GM19239 (cell line): Measurements from ENCODE around the gene TEX13B.
A peak's percentile ranks its signal among the peaks of the same experiment; 100 is the strongest.

Experiments used
- DNase-seq: peaks from one replicate; pipeline ENCODE4 v3.0.0; 2011; ENCODE audit warnings: low spot score; ENCODE audit not compliant: insufficient read length
- FAIRE-seq: peaks from 2 replicates; lab custom pipeline; 2011; peaks lifted over from hg19 to GRCh38; lab: Jason Lieb, UNC

TEX13B gene, protein sequence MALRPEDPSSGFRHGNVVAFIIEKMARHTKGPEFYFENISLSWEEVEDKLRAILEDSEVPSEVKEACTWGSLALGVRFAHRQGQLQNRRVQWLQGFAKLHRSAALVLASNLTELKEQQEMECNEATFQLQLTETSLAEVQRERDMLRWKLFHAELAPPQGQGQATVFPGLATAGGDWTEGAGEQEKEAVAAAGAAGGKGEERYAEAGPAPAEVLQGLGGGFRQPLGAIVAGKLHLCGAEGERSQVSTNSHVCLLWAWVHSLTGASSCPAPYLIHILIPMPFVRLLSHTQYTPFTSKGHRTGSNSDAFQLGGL

DNA sequence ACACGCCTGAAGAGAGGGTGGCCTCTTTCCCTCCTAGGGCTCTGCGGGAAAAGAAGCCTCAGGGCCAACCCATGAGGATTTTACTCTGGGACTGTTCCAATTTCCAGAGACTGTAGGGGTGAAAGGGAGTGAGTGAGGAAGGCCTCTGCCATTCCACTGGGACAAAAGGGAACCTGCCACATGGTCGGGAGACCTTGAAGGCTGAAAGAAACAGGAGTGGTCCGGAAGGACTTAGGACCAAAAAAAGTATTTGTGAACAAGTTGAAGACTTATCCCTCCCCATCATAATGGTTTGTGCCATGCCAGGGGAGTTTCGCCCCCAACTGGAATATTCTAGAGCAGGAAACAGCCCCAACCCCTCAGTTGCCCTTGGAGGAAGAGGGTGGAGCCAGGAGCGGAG lies at the start of gene TEX13B:
Gene TEX13B (minus strand): TSS at position 15 of the 400 bp plus-strand sequence. CDS start 243 bp downstream, outside the sequence.
- no peak for DNase-seq
- no peak for FAIRE-seq

DNA sequence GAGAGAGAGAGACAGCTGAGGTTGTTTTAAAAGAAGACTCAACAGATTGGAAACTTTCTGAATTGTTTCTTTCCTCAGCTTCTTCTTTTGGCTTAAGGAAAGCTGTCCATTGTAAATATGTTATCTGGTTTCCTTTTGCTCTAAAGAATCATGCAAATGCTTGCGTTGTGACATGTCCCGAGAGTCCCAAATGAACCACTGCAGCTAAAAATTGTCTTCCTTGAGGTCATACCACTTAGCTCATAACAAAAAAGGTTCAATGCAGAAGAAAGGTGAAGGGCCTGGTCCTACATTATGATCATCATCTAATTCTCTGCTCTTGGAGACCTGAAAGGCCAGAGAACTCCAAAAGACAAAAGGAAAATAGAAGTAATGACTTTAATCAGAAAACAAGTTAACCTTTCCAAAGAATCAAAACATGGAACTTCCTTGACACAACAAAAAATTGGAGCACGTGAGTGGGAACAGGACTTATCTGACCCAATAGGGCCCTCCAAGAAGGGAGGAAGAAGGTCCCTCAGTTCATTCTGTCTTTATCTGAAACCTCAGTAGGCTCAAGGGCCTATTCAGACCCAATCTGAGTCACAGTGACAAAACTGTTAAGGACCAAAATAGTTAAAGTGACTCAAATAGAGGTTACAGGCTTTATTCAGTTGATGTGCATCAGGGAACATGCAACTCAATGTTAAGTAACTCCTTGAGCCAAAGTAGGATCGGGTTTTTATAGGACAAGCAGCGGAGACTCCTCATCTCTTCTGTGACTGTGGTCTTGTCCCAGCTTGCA lies 48.0 kb upstream of the TEX13B start:
- DNase-seq (no peak), FAIRE-seq (no peak)

DNA sequence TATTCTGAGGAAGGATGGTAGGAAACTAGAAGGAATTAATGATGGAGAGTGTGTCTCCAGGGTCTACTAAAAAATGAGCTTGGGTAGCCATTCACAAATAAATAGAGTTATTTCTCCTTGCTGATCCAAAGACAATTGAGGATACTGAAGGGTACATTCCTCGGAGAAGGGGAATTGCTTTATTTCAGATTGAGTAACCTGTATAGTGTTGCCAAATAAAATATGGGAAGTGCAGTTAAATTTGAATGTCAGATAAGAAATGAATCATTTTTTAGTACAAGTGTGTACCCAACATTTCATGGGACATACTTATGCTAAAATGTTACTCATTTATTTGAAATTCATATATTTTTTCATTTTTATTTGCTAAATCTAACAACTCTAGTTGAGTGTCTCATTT lies 46.7 kb upstream of the TEX13B start:
- no peak for FAIRE-seq
- no peak for DNase-seq

DNA sequence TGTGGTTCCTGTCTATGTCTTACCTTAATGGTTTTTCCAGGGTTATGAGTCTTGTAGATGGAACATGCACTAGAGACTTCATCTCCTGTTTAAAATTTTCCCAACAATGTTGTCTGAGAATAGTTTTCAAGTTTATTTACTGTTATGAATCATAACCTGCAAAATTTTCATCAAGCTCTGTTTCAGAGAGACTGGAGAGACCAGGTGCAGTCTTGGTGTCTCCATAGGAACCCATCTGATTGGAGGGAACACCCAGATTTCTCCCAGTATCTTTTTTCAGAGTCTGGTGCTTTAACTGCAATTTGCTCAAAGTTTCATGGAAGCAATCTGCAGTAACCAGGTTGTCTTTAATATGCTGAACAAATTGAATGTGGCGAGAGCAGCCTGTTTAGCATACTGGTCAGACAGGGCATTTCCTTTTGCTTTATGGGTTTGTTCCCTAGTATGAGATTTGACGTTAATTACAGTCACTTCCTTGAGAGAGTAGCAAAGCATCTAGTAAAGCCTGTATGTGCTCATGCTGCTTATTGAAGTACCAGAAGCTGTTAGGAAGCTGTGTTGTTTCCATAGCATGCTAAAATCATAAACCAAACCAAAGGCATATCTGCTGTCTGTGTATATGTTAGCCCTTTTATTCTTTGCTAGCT lies 43.9 kb upstream of the TEX13B start:
- FAIRE-seq, result no peak
- DNase-seq, result no peak

DNA sequence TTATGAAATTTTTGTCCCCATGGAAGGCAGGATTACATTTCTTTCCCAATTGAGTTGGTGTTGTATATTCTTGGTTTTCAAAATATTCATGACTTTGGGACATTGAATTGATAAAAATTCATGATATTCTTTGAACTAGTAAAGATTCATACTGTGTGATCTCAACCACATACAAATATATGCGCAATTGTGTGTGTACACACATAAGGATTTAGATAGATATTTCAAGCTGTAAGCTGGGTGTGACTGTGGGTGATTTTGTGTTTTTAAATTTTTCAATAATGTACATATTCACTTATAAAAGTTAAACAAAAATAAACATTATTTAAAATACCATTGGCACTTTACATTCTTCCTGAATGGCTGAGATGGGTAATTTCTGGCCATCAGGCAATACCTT lies 43.2 kb upstream of the TEX13B start:
- no peak for FAIRE-seq

DNA sequence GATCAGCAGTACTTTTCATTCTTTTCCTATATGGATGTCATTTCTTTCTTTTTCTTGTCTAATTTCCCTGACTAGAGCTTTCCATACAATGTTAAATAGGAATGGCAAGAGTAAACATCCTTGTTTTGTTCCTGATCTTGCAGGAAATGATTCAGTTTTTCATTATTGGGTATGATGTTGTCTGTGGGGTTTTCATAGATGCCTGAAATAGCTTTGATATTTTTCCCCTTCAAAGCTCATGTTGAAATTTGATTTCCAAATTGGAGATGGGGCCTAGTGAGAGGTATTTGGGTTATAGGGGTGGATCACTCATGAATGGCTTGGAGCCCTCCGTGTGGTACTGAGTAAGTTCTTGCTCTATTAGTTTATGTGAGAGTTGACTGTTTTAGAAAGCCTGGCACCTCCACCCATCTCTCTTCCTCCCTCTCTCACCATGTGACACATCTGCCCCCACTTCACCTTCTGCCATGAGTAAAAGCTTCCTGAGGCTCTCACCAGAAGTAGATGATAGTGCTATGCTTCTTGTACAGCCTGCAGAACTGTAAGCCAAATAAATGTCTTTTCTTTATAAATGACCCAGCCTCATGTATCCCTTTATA lies 40.4 kb upstream of the TEX13B start:
- DNase-seq (no peak), FAIRE-seq (no peak)

More for the DNA sequence above, 43.2 kb upstream of the TEX13B start:
- no peak for DNase-seq

DNA sequence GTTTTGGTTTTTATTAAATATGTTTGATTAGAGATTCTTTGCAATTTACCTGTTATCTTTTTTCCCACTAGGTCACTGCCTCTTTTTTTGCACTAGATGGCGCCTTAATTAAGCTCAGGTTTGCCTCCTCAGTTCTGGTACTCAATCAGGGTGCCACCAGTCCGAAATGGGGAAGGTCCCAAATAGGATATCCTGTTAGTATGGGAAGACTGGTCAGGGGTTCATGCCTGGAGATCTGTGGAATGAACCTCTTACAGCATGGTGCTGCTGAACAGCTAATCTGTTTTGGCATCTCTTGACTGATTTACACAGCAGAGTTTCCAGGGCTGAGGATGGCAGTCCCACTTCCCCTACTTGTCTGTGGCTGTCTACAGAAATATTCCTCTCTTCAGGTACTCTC lies 38.5 kb upstream of the TEX13B start:
- peak; percentile 68 for FAIRE-seq
- no peak for DNase-seq

DNA sequence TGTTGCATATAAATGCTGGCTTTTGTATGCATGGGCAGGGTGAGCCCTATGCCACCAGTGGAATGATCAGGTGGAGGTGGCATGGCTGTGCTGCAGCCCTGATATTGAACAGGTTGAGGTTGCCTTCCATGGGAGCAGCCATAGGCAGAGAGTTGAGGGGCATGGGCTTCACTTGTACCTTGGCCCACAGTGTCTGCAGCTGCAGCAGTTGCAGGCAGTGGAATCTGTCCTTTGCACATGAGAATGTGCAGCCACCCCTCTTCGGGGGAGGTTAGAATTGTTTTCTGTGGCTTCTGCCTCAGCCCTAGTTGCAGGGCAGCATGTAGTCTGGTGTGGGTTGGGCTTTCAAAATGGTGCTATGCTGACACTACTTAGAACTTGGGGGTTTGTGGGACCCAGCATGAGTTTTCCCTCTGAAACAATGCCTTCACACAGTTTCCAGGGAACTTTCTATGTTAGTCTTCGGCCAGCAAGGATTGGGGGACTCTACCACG lies 37.3 kb upstream of the TEX13B start:
- DNase-seq (no peak), FAIRE-seq (peak; percentile 53)

DNA sequence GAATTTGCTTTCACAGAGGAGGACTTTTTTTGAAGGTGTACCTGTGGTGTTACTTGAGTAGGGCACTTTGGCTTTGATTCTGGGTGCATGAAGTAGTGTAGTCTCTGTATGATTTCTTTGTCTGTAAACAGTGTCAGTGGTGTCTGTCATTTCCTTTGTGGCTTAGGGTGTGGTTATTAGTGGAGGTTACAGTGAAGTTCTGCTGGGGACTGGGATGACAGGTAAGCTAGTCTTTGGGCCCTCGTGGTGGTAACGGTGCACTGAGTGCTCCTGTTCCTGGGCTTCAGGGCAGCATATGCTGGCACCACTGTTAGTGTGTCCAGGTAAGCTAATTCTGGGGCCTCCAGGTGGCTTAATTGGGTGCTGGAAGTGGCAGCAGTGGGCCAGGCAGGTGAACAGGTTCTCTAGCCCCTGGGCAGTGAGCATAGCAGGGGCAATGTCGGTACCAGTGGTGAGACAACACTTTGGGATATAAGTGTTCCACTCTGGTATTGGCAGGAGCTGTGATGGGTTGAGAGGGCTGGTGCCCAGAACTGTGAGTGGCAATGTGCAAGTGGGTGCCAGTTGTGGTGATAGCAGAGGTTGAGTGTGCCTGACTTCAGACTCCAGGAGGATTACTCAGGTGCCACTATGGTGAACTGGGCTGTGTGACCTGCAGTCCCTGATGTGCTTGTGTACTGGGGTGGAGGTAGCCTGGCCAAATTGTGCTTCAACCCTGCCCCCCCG lies 36.6 kb upstream of the TEX13B start:
- FAIRE-seq (no peak), DNase-seq (no peak)

DNA sequence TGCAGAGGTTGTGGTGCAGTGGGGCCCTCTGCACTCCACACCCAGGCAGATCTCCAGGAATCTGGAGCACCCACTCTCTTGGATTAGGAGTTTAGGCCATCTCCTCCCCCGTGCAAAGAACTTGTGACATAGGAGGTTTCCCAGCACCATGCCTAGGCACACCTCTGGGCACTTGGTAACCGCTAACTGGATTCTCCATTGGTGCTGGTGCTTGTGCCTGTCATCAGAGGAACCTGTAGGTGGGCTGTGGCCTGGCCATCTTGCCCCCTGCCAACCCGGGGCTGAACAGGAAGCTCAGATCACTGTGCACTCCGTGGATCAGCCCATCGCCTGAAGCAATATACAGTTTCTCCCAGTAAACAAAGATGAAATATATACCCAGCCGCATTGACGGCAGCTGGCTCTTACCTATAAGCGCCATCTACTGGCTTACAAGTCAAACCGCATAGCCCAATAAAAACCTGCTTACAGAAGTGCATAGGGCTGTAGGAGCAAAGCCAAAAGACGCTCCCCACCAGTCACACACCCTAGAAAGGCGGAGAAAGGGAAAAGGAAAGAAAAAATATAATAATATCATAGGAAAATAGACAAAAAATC lies 19.1 kb upstream of the TEX13B start:
- DNase-seq (no peak), FAIRE-seq (peak; percentile 18)

DNA sequence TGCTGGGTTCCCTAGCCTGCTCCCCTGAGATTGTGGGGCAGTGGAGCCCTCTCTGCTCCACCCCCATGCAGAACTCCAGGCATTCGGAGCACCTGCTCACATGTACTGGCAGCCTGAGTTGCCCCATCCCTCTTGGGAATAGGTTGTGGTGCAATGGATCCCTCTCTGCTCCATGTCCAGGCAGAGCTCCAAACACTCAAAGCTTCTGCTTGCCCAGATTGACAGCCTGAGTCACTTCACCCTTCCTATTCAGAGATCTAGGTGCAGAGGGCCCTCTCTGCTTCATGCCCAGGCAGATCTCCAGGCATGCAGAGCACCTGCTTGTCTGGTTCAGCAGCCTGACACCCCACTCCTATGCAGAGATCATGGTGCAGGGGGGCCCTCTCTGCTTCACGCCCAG lies 18.6 kb upstream of the TEX13B start:
- no peak for FAIRE-seq
- DNase-seq, result no peak

DNA sequence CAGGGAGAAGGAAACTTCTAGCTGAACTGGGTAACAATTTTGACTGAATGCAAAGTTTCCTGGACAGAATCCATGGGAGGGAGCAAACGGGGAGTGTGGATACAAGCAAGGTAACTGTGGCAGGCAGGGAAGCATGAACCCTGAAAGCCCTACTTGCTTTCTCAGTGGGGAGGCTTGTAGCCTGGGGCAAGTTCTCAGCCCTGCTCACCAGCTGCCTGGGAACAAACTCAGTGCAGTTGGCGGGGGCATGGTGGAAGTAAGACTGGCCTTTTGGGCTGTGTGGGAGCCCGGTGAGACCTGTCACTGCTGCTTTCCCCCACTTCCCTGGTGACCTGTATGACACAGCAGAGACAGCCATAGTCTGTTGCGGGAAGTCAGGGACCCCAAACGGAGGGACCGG lies 14.0 kb upstream of the TEX13B start:
- no peak for DNase-seq
- no peak for FAIRE-seq

DNA sequence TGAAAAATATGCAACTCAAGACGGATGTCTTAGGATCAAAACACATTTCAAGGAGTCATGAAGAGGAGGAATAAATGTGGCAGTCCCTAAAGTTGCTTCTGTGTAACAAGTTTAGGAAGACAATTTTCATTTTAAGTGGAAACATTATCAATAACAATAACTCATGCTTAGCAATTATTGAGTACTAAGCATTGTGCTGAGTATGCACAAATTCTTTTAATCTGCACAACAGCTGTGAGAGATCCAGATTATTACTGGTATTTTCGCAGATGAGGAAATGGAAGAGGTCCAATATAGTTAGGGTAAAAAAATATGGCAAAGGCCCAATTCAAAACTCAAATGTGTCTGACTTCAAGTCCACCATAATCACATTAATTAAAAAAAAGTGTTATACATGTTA lies 2.9 kb upstream of the TEX13B start:
- no peak for FAIRE-seq
- no peak for DNase-seq

DNA sequence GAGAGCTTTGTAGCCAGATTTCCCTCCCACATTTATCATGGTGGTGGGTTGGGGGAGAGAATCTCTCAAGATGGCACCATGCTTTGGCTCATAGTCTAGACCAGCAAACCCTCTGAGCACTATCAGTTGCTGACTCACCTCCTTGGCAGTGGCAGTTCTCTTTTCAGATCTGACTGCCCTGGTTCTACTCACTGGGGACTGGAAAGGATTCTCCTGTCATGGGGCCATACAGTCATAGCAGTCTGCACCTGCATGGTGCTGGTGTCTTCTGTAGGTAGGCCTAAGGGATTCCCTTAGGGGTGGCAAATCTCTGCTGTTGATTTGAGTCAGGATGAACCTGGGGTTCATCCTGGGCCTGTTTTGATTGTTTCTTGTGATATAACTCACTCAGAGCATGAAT lies 2.6 kb downstream of the TEX13B start:
- FAIRE-seq (no peak), DNase-seq (no peak)

DNA sequence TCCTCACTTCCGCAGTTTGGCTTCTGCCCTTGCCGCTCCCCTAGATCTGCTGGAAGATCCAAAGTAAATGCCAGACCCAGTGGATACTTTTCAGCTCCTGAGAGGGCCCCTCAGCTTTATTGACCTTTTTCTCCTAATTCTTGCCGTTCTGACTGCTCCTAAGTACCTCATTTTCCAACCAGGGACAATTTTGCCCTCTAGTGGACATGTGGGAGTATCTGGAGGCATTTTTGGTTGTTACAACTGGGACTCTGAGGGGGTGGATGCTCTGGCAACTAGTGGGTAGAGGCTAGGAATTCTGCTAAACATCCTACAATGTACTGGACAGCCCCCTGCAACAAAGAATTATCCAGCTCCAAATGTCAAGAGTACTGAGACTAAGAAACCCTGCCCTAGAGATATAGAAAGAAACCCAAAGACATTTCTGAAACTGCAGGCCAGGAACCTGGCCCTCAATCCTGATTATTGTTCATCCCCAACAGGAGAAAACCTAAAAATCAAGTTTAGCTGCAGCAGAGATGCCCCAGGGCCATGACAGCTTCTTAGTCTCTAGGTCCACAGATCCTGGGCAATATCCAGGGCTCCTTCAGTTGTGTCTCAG lies 3.4 kb downstream of the TEX13B start:
- peak; percentile 35 for FAIRE-seq
- DNase-seq, result no peak

DNA sequence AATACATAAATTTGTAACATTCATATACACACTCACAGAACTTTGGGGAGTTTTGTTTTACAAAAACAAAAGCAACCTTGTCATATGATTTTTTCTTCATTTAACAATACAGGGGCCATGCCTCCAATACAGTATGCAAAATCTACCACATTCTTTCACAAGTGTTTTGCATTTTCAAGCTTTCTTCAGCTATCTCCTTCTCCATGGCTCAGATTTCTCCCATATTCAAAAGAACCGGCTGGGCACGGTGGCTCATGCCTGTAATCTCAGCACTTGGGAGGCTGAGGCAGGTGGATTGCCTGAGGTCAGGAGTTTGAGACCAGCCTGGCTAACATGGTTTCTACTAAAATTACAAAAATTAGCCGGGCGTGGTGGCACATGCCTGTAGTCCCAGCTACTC lies 4.1 kb downstream of the TEX13B start:
- DNase-seq (no peak), FAIRE-seq (no peak)

DNA sequence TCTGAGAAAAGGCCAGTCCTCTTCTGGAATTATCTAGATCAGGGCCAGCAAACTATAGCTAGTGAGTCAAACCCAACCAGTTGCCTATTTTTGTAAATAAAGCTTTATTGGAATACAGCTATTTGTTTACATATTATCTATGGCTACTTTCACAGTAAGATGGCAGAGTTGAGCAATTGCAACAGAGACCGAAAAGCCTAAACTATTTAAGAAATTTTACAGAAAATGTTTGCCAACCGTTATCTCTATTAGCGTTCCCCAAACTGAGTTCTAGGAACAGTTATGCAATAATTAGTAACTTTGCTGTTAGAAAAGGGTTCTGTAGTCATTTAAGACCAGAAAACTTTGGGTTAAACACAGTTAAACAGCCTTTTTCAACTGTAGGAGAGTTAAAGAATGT lies 10.5 kb downstream of the TEX13B start:
- DNase-seq (no peak), FAIRE-seq (no peak)

DNA sequence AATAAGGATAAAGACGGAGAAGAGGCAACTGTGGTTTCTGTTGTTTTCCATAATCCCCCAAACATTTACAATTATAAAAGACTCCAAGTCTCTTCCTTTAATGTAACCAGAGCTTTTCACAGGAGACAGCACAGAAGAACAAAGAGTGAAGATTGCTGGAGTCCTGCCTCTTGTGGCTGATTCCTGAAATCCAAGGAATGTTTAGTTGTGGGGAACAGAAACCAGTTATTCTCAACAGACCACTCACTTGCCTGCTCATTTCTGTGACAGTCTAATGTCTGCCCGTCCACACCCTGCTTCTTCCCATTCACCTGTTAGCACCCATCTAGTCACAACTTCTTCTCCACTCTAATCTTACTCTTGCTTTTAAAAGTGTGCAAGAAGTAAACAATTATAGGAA lies 12.1 kb downstream of the TEX13B start:
- FAIRE-seq, result no peak

DNA sequence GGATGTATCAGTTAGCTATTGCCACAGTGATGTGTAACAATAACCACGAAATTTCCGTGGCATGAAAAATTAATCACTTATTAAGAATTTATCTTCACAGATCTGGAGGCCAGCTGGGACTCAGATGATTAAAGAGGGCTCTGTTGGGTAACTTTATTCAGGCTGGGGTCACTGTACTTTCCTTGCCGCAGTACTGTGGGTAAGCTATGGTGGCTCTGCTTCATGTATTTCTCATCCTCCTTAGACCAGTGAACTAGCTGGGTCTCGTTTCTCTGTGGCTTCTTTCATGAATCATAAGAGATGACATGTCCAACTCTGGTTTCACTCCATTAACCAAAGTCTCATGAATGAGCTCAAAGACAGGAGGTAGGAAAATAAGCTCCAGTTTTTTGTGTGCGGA lies 13.5 kb downstream of the TEX13B start:
- DNase-seq (no peak), FAIRE-seq (no peak)

More for the DNA sequence above, 12.1 kb downstream of the TEX13B start:
- no peak for DNase-seq
